Panc1 (cell line): ENCODE data around the gene MAPK4.

ENCODE experiments used
- CTCF ChIP-seq: fragments of 450-650 bp; IDR thresholded peaks from 2 replicates; pipeline ENCODE4 v1.5.1; 2017; ENCODE audit warnings: mild to moderate bottlenecking
- POLR2AphosphoS5 ChIP-seq: IDR thresholded peaks from 2 replicates; pipeline ENCODE4 v1.6.1; 2012; ENCODE audit warnings: mild to moderate bottlenecking, low read depth, low read length, moderate library complexity
- REST ChIP-seq, 2 experiments: IDR thresholded peaks; 2 replicates each; pipeline ENCODE4 v1.6.1; 2011 to 2012; ENCODE audit warnings: low read depth in 2 of 2, control low read depth in 1 of 2, low read length in 1 of 2, mild to moderate bottlenecking in 1 of 2, moderate library complexity in 1 of 2; ENCODE audit not compliant: insufficient read depth in 1 of 2
- SIN3A ChIP-seq: IDR thresholded peaks from 2 replicates; pipeline ENCODE4 v1.6.1; 2012; ENCODE audit warnings: low read depth, mild to moderate bottlenecking, low read length, moderate library complexity, borderline replicate concordance; ENCODE audit not compliant: insufficient read depth
- TCF7L2 ChIP-seq: IDR thresholded peaks from 2 replicates; pipeline ENCODE4 v1.6.1; 2011; ENCODE audit warnings: mild to moderate bottlenecking, low read depth, low read length, inconsistent platforms

GRCh38 chr18:50715919-50716318, 156.0 kb downstream of the MAPK4 start:
- TF ChIP-seq CTCF (no peak), POLR2AphosphoS5 (no peak), REST (IDR thresholded peaks at IDR 0.05; ENCODE audit: insufficient read depth in 1 of 2, low read depth in 2 of 2, low read length in 1 of 2) (no peak), SIN3A (no peak), TCF7L2 (no peak)
